Liver (tissue), 2 donors: ENCODE results near the gene GZMB.

Experiments
- MAX ChIP-seq: IDR thresholded peaks from 2 replicates; pipeline ENCODE4 v1.6.1; 2016; ENCODE audit warnings: antibody characterized with exemption
- REST ChIP-seq: IDR thresholded peaks from 2 replicates; pipeline ENCODE4 v1.6.1; 2016; ENCODE audit warnings: antibody characterized with exemption, mild to moderate bottlenecking
- YY1 ChIP-seq: IDR thresholded peaks from 2 replicates; pipeline ENCODE4 v1.6.1; 2016; ENCODE audit warnings: antibody characterized with exemption, mild to moderate bottlenecking
- TF ChIP-seq, protein P1 (sequence below): fragments of 150-350 bp; IDR thresholded peaks from 2 replicates; pipeline ENCODE4 v1.5.1; 2017; ENCODE audit warnings: improper control_type of control experiment, low read depth, low read length; ENCODE audit not compliant: missing input control
- donor health status: healthy.

GRCh38 chr14:24630872-24631477 lies 3.0 kb downstream of the GZMB start:
- TF ChIP-seq, protein P1, sequence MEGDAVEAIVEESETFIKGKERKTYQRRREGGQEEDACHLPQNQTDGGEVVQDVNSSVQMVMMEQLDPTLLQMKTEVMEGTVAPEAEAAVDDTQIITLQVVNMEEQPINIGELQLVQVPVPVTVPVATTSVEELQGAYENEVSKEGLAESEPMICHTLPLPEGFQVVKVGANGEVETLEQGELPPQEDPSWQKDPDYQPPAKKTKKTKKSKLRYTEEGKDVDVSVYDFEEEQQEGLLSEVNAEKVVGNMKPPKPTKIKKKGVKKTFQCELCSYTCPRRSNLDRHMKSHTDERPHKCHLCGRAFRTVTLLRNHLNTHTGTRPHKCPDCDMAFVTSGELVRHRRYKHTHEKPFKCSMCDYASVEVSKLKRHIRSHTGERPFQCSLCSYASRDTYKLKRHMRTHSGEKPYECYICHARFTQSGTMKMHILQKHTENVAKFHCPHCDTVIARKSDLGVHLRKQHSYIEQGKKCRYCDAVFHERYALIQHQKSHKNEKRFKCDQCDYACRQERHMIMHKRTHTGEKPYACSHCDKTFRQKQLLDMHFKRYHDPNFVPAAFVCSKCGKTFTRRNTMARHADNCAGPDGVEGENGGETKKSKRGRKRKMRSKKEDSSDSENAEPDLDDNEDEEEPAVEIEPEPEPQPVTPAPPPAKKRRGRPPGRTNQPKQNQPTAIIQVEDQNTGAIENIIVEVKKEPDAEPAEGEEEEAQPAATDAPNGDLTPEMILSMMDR = no peak
- TF ChIP-seq YY1 (no peak), REST (no peak), MAX (no peak)
